GM18868 (cell line): ENCODE data around the gene FRS2.
"Not testable (repeated sequence)": the region's sequence is repeated elsewhere in the genome, so short reads cannot be mapped to it uniquely, and the experiment has no call there.

Experiments used
- ATAC-seq: cut with Tn5 transposase; IDR thresholded peaks from one replicate; pipeline ENCODE4 v1.9.1; 2021; ENCODE audit warnings: mild to moderate bottlenecking, moderate library complexity; ENCODE audit not compliant: unreplicated experiment

The FRS2 gene

DNA sequence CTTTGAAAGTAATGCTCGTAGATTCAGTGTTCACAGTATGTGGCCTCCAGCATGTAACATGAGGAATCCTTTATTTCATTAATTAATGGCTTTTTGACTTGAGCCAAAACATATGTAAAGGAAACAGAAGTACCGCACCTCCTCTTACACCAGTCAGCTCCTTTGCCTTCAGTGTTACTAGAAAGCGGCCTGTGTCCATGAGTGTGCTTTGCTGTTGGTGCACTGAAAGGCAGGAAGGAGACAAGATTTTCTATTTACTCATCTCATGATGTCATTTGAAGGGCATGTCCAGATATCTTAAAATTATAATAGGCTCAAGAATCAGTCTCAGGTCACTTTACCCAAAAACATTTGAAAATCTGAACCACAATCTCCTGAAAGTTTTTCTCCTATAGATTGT is 105.2 kb downstream of the FRS2 start:
- ATAC-seq: no peak

DNA sequence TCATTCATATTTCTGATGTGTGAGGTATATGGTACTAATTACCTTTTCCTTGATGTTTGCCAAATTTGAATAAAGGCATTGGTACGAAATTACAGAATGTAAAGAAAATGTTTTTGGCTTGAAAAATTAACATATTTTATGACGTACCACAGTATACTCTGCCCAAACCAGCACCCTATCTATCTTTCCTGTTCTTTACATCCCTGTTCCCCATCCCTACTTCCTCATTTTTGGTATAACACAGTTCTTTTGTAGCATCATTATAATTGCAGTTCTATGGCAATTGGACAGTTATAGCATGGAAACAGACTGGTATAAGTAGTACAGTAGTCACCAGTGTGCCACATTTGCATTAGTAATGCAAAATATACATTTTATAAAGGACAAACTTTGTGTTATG is 108.1 kb downstream of the FRS2 start:
- no peak for ATAC-seq

DNA sequence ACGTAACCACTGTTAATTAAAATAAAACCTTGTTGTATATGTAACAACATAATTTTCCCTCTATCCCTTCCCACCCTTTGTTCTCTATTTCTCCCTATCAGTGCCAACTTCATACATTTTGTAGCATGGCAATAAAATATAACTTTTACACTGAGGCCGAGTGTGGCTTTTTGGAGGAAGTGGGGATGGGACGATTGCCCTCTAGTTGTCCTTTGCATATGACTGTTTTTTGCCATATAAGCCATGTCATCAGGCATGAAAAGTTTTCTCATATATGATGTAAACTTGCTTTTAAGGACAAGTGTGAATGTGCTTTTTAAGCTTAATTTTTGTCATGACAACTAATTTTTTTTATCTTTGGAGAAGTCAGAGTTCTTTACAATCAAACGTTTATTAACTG is 108.8 kb downstream of the FRS2 start:
- ATAC-seq: peak; percentile 80

DNA sequence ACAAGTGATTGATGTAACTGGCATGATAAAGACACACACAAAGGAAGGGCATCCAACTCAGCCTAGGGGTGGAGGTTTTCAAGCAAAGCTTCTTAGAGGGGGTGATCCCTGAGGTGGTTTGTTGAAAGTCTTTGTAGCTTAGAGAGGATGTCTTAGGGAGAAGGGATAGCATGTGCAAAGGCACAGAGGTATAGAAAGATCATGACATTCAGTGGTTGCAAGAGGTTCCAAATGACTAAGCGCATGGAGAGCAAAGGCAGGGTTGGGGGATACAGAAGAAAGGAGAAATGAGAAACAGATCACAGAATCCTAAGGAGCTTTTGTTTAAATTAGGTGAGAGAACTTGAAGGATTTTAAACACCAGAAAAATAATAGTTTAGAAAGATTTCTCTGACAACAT is 109.9 kb downstream of the FRS2 start:
- no peak for ATAC-seq

DNA sequence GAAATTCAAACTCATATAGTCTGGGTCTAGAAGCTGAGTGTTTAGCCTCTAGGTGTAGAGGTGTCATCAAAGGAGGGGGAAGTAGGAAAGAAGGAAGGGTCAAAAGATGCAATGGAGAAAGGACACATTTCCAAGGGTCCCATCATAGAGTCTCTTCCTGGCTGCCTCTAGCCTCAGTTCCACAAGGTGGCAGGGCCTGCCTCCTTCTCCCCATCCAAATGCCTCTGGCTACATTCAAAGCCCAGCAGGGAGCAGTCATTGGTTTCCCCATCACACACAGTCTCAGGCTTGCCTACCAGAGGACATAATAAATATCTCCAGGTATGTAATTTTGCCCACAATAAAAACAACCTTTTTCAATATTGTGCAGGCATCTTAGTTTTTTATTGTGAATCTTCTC is 113.0 kb downstream of the FRS2 start:
- no peak for ATAC-seq

DNA sequence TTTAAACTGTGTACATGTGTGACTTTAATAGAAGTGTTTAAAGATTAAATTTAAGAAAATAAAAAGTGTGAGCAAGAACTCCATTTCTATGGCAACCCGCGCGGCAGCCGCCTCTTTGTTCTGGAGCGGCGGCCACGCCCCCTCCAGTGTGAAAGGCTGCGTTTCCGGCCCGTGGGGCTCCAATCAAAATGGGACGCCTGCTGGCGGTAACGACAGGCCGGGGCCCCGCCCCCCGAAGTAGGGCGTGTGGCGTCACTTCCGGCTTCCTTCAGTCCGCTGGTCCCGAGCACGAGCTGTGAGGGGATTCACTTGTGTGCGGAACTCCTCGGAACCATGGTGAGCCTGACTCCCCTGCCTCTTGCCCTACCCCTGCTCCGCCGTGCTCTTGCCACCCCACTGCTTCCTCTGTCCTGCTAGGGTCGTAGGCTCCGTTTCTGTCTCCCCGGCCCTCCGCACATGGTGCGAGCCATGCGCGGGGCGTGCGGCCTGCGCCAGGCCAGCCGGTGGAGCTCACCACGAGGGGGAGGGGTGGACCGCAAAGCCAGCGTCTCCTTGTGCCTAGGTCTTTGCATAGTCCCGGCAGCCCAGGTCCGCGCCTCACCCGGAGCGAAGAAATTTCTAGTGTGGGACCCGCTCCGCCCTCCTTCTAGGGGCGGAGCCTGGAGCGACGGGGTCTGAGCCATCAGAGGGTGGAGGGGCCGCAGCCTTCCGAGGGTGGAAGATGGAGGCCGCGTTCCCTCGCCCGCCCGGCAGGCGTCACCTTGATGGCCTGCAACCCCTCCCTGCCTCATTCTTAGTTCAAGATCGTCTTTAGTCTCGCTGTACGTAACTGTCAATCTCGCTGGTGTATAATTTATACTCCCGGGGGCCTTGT is 115.2 kb downstream of the FRS2 start, which contains the start of gene CCT2:
CCT2 (plus strand) TSS at position 271 of the 874 bp plus-strand sequence; CDS start at position 334, 63 bp downstream.
- ATAC-seq: peak; percentile 97

DNA sequence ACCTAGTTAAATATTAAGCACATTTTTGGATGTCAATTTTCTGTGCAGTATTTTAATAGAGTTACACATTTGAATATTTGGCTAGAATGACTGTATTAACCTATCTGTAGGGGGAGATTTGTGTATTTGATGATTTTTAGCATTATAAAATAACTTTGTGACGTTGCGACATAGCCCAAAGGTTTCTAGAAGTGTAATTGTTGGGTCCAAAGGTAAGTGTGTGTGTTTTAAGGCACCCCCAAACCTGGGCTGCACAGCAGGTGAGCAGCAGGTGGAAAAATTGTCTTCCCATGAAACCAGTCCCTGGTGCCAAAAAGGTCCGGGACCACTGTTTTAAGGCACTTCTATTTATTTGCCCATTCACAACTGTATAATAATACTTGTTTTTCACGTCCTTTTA is 118.3 kb downstream of the FRS2 start:
- no peak for ATAC-seq

DNA sequence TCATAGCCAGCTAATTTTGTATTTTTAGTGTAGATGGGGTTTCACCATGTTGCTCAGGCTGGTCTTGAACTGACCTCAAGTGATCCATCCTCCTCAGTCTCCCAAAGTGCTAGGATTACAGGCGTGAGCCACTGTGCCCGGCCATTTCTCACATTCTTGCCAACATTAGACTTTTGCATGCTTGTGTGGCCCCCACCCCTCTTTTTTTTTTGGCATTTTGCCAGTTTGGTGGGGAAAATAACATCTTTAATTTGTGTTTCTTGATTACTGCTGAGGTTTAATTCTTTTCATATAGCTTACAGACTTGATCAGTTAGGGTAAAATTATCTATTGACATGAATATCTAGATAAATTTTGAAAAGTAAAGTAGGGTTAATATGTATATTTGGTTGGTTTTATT is 118.9 kb downstream of the FRS2 start:
- no peak for ATAC-seq

DNA sequence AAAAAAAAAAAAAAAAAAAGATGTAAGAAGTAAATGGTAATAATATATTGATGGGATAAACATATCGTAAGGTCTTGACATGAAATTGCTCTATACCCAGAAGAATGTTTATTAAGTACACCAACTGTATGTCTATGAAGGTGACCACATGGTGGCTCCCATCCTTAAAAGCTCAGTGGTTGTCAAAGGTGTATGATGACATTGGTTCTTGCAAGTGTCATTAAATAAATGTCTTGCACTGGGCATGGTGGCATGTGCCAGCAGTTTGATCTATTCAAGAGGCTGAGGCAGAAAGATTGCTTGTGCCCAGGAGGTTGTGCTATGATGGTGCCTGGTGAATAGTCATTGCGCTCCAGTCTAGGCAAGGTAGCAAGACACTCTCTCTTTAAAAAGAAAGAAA is 125.5 kb downstream of the FRS2 start:
- ATAC-seq: no peak

DNA sequence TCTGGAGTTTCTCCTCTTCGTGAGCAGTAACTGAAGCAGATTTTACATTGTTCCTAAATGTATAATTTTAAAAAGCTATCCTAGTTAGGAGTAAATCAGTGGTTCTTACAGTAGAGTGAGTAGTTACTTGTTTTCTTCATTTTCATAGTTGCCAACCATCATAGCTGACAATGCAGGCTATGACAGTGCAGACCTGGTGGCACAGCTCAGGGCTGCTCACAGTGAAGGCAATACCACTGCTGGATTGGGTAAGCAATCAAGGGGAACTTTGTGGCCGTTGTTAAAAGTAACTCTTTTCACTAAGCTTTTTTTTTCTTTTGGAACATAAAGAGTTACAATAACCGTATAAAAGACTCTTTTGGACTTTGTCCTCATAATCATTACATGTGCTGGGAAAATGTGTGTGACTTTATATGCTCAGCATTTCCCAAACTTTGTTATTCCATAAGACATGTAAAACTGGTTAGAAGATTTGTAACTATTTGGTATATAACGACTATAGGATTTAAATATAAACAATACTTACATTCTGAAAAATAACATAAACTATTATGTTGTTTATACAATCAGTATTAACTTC is 128.1 kb downstream of the FRS2 start:
- ATAC-seq: no peak

DNA sequence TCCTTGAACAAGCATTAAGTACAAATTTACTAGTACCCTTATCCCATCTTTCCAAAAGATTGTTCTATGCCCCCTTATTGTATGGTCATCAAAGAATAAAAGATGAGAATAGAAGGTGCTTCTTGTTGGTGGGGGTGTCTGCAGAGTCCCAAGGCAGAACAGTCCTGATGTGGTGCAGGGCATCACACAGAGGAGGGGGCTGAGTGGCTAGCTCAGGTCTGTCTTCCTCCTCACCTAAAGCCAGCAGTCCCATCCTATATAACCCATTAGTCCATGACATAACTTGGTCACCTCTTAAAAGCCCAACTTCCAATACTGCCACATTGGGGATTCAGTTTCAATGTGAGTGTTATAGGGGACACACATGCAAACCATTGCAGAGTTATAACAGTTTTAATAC is 130.6 kb downstream of the FRS2 start:
- no peak for ATAC-seq

DNA sequence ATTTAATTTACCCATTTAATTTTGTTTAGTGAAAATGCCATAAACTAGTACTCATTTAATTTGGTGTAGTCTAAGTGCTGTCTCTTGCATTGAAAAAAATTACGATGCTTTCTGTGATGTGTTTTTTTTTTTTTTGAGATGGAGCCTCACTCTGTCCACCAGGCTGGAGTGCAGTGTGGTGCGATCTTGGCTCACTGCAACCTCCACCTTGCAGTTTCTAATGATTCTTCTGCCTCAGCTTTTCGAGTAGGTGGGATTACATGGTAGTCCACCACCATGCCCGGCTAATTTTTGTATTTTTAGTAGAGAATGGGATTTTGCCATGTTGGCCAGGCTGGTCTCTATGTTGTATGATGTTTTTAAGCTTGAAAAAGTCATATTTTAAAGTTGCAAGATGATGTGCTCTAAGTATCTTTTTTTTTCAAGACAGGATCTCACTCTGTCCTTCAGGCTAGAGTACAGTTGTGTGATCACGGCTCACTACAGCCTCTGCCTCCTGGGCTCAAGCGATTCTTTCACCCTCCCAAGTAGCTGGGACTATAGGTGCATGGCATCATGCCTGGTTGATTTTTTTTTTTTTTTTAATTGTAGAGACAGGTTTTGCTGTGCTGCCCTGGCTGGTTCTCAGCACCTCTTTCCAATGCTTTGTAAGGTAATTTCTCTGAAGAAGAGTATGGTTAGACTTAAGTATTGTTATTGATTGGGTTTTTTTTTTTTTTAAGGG is 131.9 kb downstream of the FRS2 start:
- ATAC-seq: no peak

DNA sequence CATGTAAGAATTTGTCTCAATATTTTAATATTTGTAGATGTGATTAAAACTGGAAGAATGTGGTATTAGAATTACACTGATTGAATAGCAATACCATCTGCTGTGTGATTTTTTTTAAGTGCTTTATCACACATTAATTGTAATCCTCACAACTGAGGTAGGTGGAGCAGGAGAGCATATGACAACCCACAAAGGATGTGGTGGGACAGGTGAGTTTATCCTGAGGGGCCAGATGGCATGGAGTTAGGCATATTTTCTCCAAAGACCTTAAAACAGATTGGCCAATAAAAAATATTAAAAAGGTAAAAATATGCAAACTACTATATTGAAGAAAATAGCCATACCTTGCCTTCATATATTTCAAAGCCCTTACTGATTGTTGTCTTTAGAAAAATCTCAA is 132.8 kb downstream of the FRS2 start:
- no peak for ATAC-seq

DNA sequence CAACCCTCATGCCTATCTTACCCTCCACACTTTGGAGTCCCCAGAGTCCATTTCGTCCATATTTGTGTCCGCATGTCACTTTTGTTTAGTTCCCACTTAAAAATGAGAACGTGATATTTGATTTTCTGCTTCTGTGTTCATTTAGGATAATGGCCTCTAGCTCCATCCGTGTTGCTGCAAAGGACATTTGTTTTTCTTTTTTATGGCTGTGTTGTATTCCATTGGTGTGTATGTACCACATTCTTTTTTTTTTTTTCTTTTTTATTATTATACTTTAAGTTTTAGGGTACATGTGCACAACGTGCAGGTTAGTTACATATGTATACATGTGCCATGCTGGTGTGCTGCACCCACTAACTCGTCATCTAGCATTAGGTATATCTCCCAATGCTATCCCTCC is 133.4 kb downstream of the FRS2 start:
- ATAC-seq: not testable (repeated sequence)

DNA sequence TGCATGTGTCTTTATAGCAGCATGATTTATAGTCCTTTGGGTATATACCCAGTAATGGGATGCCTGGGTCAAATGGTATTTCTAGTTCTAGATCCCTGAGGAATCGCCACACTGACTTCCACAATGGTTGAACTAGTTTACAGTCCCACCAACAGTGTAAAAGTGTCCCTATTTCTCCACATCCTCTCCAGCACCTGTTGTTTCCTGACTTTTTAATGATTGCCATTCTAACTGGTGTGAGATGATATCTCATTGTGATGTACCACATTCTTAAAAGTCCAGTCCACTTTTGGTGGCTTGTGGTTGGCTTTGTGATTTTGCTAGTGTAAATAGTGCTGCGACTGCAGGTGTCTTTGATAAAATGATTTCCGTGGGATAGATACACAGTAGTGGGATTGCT is 134.1 kb downstream of the FRS2 start:
- ATAC-seq: not testable (repeated sequence)

DNA sequence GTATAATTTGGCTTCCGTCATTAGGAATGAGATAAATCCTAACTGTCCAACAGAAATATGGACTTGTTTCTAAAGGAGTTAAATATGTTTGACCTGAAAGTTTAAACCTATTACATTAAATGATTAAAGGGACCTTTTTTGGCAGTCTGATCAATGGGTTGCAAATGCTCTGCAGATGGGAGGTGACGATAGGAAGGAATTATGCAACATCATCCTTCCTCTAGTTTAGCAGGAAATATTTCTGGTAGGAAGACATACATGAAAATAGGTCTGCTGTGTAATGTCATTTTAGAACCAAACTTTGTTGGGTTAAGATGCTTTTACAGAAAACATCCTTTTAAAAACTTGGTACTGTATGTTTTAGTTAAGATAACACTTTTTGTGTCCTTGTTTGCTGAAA is 137.9 kb downstream of the FRS2 start:
- ATAC-seq: no peak

DNA sequence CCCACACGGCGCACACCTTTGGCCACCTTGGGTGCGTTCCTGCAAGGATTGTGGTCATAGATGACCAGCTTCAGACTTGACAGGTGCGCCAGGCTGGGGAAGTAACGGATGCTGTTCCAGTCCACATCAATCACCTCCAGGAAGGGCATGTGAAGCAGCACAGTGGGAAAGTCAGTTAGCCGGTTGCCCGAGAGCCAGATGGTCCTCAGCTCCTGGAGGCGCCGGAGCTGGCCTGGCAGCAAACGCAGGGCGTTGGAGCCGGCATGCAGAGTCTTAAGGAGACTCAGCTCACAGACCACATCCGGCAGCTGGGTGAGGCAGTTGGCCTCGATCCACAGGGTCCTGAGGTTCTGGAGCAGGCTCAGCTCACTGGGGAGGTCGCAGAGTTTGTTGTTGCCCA is 139.9 kb downstream of the FRS2 start:
- ATAC-seq: no peak

DNA sequence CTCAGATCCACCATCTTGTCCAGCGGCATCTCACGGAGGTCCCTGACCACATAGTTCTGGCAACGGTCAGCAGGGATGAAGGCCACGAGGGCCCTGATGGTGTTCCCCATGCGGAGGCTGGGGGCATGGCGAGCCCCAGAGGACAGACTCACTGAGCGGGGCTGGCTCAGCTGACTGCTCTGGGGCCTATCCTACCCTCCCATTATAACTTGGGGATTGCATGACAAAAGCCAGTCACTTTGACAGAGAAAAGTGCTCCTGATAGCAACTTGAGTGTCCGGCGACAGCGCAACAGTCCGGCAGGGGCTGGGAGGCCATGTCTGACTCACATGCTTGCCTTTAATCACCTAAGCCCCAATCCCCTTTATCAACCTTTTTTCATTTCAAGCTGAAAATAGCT is 140.5 kb downstream of the FRS2 start, which contains the start of gene LRRC10:
LRRC10 (minus strand) TSS at position 179 of the 400 bp plus-strand sequence; CDS start at position 110, 69 bp downstream.
- no peak for ATAC-seq

DNA sequence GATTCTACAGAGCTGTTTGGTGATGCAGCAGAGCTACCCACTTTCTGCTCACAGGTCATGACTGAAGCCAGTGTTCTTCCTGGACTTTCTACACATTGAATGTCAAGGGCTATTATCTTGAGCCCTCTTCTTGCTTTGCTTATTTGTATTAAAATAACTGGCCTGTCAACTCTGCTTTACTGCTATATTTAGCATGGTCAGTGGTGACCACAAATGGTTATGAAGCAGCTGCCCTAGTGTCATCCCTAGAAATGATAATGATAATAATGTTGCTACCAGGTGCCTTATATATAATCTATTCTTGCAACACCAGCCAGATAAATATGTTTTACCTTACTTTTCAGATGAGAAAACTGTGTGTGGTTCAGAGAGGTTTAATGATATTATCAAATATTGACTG is 143.2 kb downstream of the FRS2 start:
- no peak for ATAC-seq

DNA sequence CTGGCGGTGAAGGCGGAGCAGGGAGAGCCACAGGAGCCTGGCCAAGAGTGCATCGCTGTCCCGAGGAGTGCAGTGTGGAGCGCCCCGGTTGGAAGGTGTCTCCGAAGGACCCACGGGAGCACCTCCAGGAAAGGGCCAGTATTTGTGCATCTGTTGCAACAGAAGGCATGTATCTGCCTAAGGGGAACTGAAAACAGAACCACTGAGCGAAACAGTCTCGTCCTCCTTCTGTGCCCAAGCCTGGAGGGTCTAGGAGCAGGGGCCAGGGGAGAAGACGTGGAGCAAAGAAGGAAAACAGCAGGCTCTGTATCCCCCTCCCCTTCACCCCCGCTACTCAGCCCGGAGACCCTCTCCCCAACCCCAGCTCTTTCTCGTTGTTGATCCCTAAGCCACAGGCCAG is 145.8 kb downstream of the FRS2 start:
- ATAC-seq: no peak

DNA sequence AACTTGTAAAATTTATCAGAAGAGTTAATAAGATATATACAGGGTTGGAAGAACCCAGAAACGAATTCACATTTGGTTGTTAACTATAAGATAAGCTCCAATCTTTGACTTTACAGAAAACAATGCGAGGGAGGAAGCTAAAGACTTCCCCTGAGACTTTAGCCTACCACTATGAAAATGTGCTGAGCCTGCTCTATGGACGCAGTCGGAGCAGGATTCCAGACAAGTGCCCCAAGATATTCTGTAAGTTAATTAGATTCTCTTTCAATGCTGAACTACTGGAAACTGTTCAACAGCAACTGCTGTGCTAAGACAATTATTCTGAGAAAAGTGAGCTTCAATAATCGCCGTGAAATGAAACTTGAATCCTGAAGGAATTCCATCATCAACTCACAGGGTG is 148.9 kb downstream of the FRS2 start:
- no peak for ATAC-seq

DNA sequence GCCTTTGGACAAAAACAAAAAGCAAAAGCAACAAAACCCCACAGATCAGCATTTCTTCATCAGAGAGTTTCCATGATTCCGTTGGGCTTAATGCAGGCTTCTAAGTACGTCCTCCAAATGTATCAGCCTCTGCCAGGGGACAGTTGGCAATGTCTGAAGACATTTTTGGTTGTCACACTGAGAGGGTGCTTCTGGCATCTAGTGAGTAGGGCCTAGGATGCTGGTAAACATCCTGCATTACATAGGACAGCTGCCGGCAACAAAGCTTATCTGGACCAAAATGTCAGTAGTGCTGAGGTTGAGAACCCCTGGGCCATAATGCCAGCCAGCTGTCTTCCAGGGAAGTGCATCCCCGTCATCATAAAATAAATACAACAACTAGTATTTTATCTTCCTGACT is 149.9 kb downstream of the FRS2 start:
- ATAC-seq: no peak
